Hematopoietic multipotent progenitor cell treated with erythropoietin and hydrocortisone succinate and interleukin-3 and kit ligand, for 15 days (in vitro differentiated cells): ENCODE results near the gene TBX2.

Experiments
- DNase-seq: peaks from one replicate; pipeline ENCODE4 v3.0.0-alpha.2; 2015; ENCODE audit warnings: low spot score

Gene TBX2

GRCh38 chr17:61387511-61388305, 11.9 kb upstream of the TBX2 start:
- DNase-seq: no peak

- DNase-seq: no peak
Observed at GRCh38 chr17:61388561-61389356, 10.9 kb upstream of the TBX2 start.

- no peak for DNase-seq
Observed at GRCh38 chr17:61389670-61390478, 9.8 kb upstream of the TBX2 start.

GRCh38 chr17:61390479-61390791, 9.2 kb upstream of the TBX2 start:
- DNase-seq: no peak

- DNase-seq: no peak
Observed at GRCh38 chr17:61391595-61392291, 7.9 kb upstream of the TBX2 start.

GRCh38 chr17:61392679-61393078, 7.0 kb upstream of the TBX2 start:
- no peak for DNase-seq

- no peak for DNase-seq
Observed at GRCh38 chr17:61393550-61393903, 6.1 kb upstream of the TBX2 start.

GRCh38 chr17:61393904-61394629, 5.6 kb upstream of the TBX2 start:
- no peak for DNase-seq

GRCh38 chr17:61394630-61395408, 4.8 kb upstream of the TBX2 start:
- DNase-seq: no peak

GRCh38 chr17:61395409-61395982, 4.1 kb upstream of the TBX2 start:
- no peak for DNase-seq

GRCh38 chr17:61395983-61396585, 3.6 kb upstream of the TBX2 start:
- no peak for DNase-seq

- DNase-seq: no peak
Observed at GRCh38 chr17:61396586-61397085, 3.0 kb upstream of the TBX2 start.

- no peak for DNase-seq
Observed at GRCh38 chr17:61397086-61397842, 2.4 kb upstream of the TBX2 start.

GRCh38 chr17:61398721-61399130, 917 bp upstream of the TBX2 start:
- DNase-seq: no peak

GRCh38 chr17:61400066-61400716, 548 bp downstream of the TBX2 start:
- no peak for DNase-seq

- DNase-seq: no peak
Observed at GRCh38 chr17:61400717-61401388, 1.2 kb downstream of the TBX2 start.

- DNase-seq: no peak
Observed at GRCh38 chr17:61401389-61402072, 1.9 kb downstream of the TBX2 start.
